ENCODE data around the gene C10orf90. TPM values are rescaled to one million over a fixed set of nuclear protein-coding genes. Genes with fewer than 3 reads are reported as not detected.

C10orf90 gene
- total and polyA plus RNA-seq, 7 donors: 0.01 to 0.39 (median 0.07) TPM; not detected in 4

- H3K27me3 ChIP-seq (ENCODE audit: insufficient read depth in 3 of 3, low read length in 2 of 3): peaks cover 0 to 4% (median 0%) of the 10 kb centered on the region in 3 donors
- intact Hi-C loops (cut with DNase I): no loop called here
- no peak for ATAC-seq
Measured at GRCh38 chr10:126518218-126519080, 152.0 kb downstream of the C10orf90 start.

GRCh38 chr10:126516515-126516914, 154.0 kb downstream of the C10orf90 start:
- no peak for TF ChIP-seq CTCF (IDR thresholded peaks at IDR 0.05)
- Histone ChIP-seq H3K4me1 (no peaks in the 10 kb centered on the region), H3K27me3 (ENCODE audit: insufficient read depth in 3 of 3, low read length in 2 of 3) (no peaks in the 10 kb centered on the region), H3K36me3 (ENCODE audit: insufficient read depth in 1 of 2, low read depth in 1 of 2) (no peaks in the 10 kb centered on the region), H3K27ac (no peak overlapping the region), H3K4me3 (no peak overlapping the region), H3K9me3 (no peaks in the 10 kb centered on the region)
- ATAC-seq: no peak
- intact Hi-C loops (cut with DNase I): no loop called here
- DNase-seq: no peak
- 92 to 93% (median 93%) methylated on average over 6 of the region's 6 CpGs for WGBS, 3 donors

More at GRCh38 chr10:126518218-126519080, 152.0 kb downstream of the C10orf90 start:
- 82 to 87% (median 86%) methylated on average over 10 of the region's 10 CpGs for WGBS, 3 donors
- no peak for DNase-seq
- Histone ChIP-seq H3K4me1 (no peaks in the 10 kb centered on the region), H3K36me3 (ENCODE audit: insufficient read depth in 1 of 2, low read depth in 1 of 2) (no peaks in the 10 kb centered on the region), H3K27ac (no peak overlapping the region), H3K9me3 (no peaks in the 10 kb centered on the region), H3K4me3 (no peak overlapping the region)
- TF ChIP-seq CTCF (IDR thresholded peaks at IDR 0.05): no peak

GRCh38 chr10:126511917-126512479, 158.5 kb downstream of the C10orf90 start:
- WGBS, 3 donors: 46 to 58% (median 51%) methylated on average over 7 to 8 of the region's 8 CpGs
- TF ChIP-seq CTCF (IDR thresholded peaks at IDR 0.05): no peak
- Histone ChIP-seq H3K4me3 (no peak overlapping the region), H3K9me3 (no peaks in the 10 kb centered on the region), H3K36me3 (ENCODE audit: insufficient read depth in 1 of 2, low read depth in 1 of 2) (no peaks in the 10 kb centered on the region), H3K4me1 (no peaks in the 10 kb centered on the region), H3K27me3 (ENCODE audit: insufficient read depth in 3 of 3, low read length in 2 of 3) (no peaks in the 10 kb centered on the region), H3K27ac (no peak overlapping the region)
- intact Hi-C loops (cut with DNase I): no loop called here
- no peak for DNase-seq
- no peak for ATAC-seq

GRCh38 chr10:126509182-126509581, 161.3 kb downstream of the C10orf90 start:
- H3K27me3 ChIP-seq (ENCODE audit: insufficient read depth in 3 of 3, low read length in 2 of 3): peaks cover 0 to 2% (median 0%) of the 10 kb centered on the region in 3 donors
- no peaks in the 10 kb centered on the region for H3K9me3 ChIP-seq
- H3K4me1 ChIP-seq: no peaks in the 10 kb centered on the region
- no peak overlapping the region for H3K27ac ChIP-seq
- intact Hi-C loops (cut with DNase I): no loop called here
- H3K36me3 ChIP-seq (ENCODE audit: insufficient read depth in 1 of 2, low read depth in 1 of 2): no peaks in the 10 kb centered on the region
- no peak overlapping the region for H3K4me3 ChIP-seq
- WGBS, 3 donors: 74 to 78% (median 77%) methylated on average over 2 of the region's 2 CpGs
- ATAC-seq (no peak), DNase-seq (no peak)
- no peak for TF ChIP-seq CTCF (IDR thresholded peaks at IDR 0.05)

Data from psoas muscle (tissue), 8 donors.